Measurements from ENCODE around the gene DSTN.
A peak's percentile ranks its signal among the peaks of the same experiment; 100 is the strongest.

DSTN gene

DNA sequence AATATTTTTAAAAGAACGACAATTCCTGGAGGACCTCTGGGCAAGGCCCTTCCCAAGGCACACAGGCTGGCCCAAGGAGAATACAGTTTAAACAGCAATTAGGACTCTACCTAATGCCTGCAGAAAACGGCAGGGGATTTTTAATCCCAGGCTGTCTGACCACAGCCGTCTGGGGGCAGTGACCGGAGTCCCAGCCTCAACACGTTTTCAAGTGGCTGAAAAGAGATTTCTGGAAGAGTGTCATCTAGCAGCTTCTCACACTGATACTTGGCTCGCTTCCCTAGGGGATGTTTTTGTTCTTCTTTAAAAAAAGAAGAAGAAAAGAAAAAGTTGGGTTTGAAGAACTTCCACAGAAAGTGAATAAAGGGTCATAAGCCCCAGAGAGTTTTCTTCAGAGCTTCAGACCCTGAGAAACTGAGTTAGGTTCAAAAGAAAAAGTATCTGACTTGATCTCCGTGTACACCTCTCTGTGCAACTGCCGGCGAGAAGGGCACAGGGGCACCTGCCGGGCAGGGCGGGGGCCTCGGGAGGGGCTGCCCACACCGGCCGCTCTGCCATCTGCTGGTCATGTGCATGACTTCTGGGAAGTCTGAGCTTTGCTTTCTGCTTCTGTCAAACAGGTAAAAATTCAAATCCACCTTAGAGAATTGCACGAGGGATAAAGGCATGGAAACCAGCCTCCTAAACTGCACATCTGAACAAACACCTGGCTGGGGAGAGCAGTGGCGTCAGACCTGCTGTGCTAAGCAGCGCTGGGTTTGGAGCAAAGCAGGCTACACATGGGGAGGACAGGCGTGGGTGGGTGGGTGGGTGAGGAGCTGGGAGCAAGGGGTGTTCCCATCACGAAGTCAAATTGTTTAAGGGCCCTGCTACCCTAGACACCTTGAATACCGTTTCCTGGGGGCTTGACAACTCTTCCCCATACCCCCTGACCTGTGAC is 79.2 kb downstream of the DSTN start:
- Histone ChIP-seq H3K4me3 (ENCODE audit: low read depth in 1 of 2, low read length in 2 of 2) (no peak overlapping the region), H3K27ac (ENCODE audit: low read length) (peak overlapping the region; percentile 9), H3K9me3 (ENCODE audit: control insufficient read depth in 1 of 2, low read length in 2 of 2) (no peaks in the 10 kb centered on the region), H3K27me3 (ENCODE audit: low read depth, low read length) (no peaks in the 10 kb centered on the region), H3K4me1 (ENCODE audit: control insufficient read depth in 1 of 2, insufficient read depth in 2 of 2, low read length in 2 of 2) (peaks cover 38 to 84% of the 10 kb centered on the region in 2 donors), H3K36me3 (ENCODE audit: control insufficient read depth in 1 of 2, insufficient read depth in 2 of 2, low read length in 2 of 2) (peaks cover 0 to 4% of the 10 kb centered on the region in 2 donors)

DNA sequence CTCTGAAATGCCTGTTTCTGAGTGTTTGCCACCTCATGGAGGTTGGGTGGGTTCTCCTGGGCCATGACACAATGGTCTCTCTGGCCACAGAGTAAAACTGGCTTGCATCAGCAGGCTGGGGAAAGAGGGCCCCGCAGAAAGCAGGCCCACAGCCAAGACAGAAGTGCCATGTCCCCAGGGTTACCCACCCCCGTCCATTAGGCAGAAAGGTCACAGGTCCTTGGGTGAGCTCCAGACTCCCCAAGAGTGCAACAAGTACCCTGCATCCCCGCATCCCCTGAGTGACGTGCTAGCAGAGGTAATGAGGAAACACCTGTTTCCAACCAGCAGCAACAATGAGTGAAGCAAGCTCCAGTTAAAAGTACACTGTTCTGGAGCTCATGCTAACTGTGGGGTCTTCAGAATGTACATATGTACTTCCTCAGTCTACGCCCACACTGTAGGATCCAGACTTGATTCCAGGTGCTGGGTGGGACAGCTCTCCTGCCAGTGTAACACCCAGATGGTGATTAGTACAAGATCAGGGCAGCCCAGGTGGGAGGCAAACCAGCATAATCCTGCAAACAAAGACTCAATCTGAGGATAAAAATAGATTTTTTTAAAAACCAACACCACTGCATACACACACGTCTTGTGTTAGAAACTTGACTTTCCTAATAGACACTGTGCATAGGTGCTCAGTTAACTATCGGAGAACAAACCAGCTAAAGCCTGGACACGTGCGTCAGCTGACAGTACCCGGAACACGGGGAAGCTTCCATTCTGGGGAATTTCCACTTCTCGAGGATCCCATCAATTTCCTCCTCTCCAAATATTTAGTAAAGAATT is 80.6 kb downstream of the DSTN start:
- Histone ChIP-seq H3K4me1 (ENCODE audit: control insufficient read depth in 1 of 2, insufficient read depth in 2 of 2, low read length in 2 of 2) (peaks cover 38 to 74% of the 10 kb centered on the region in 2 donors), H3K27ac (ENCODE audit: low read length) (no peak overlapping the region), H3K4me3 (ENCODE audit: low read depth in 1 of 2, low read length in 2 of 2) (no peak overlapping the region), H3K9me3 (ENCODE audit: control insufficient read depth in 1 of 2, low read length in 2 of 2) (no peaks in the 10 kb centered on the region), H3K36me3 (ENCODE audit: control insufficient read depth in 1 of 2, insufficient read depth in 2 of 2, low read length in 2 of 2) (peaks cover 0 to 8% of the 10 kb centered on the region in 2 donors), H3K27me3 (ENCODE audit: low read depth, low read length) (no peaks in the 10 kb centered on the region)

DNA sequence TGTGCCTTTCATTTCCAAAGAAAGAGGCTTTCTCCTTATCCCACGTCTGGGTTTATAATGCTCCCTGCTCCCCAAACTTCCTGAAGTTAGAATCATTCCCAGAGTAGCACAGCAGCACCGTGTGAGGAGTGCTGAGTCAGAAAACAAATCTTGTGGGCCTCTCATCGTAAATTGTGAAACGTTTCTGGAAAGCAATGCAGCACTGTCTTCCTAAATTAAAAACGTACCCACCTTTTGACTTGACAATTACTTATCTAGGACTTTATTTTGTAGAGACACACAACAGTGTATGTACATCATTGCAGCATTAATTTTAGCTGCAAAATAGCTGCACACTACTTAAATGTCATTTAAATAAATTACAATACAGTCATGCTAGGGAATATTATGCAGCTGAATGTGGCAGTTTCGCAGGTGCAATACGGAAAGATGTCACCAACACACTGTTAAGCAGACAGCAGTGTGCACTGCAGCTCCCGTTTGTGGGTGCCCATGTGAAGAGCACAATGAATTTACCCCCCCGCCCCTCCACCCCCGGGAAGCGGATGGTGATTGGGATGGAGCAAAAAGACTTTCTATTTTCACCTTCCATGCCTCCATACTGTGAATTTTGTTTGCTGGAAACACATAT is 81.4 kb downstream of the DSTN start:
- Histone ChIP-seq H3K27ac (ENCODE audit: low read length) (no peak overlapping the region), H3K27me3 (ENCODE audit: low read depth, low read length) (no peaks in the 10 kb centered on the region), H3K9me3 (ENCODE audit: control insufficient read depth in 1 of 2, low read length in 2 of 2) (no peaks in the 10 kb centered on the region), H3K4me1 (ENCODE audit: control insufficient read depth in 1 of 2, insufficient read depth in 2 of 2, low read length in 2 of 2) (peaks cover 36 to 67% of the 10 kb centered on the region in 2 donors), H3K4me3 (ENCODE audit: low read depth in 1 of 2, low read length in 2 of 2) (no peak overlapping the region), H3K36me3 (ENCODE audit: control insufficient read depth in 1 of 2, insufficient read depth in 2 of 2, low read length in 2 of 2) (peaks cover 0 to 13% of the 10 kb centered on the region in 2 donors)

DNA sequence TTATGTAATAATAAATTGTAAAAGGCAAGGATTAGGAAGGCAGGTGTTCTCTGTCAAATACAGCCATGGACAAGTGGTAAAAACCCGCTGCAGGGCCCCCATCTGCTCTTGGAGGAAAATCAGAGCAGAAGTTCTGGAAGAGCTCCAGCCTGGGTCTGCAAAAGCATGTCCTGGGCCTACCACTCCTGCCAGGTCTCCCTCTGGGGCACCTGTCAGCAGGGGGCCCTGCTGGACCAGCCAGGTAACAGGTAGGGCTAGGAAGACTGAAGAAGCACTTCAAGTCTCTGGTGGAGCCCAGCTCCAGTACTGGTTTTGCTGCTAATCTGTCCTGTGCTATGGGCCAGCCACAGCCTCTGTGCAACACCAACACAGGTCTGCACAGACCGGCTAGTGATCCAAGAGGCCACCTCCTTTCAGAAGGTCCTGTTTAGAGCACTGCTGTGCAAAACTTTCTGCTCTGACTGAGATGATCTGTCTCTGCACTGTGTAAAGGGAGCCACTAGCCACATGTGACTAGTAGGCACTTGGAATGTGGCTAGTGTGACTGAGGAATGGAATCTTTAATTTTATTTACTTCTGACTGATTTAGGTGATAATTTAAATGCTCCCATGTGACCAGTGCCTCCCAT is 82.0 kb downstream of the DSTN start:
- peaks cover 30 to 60% of the 10 kb centered on the region in 2 donors for H3K4me1 ChIP-seq (ENCODE audit: control insufficient read depth in 1 of 2, insufficient read depth in 2 of 2, low read length in 2 of 2)

DNA sequence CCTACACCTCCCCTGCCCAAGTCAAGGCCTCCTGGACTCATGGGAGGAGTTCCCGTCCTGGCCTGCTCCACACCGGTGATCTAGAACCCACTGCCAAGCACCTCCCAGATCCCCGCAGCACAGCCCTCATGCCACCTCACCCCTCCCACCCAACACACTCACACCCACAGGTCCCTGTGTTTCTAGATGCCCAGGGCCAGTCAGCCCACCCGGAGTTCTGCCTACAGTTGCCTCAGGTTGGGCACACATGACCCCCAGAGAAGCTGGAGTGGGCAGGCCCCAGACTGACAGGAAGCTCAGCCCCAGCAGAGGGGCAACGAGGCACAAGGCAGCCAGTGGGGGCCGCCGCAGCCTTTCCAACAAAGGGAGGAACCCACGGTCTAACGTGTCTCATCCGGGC is 82.5 kb downstream of the DSTN start:
- peaks cover 25 to 59% of the 10 kb centered on the region in 2 donors for H3K4me1 ChIP-seq (ENCODE audit: control insufficient read depth in 1 of 2, insufficient read depth in 2 of 2, low read length in 2 of 2)
- H3K4me3 ChIP-seq (ENCODE audit: low read depth in 1 of 2, low read length in 2 of 2): no peak overlapping the region
- no peak overlapping the region for H3K27ac ChIP-seq (ENCODE audit: low read length)
- peaks cover 5 to 14% of the 10 kb centered on the region in 2 donors for H3K36me3 ChIP-seq (ENCODE audit: control insufficient read depth in 1 of 2, insufficient read depth in 2 of 2, low read length in 2 of 2)
- H3K27me3 ChIP-seq (ENCODE audit: low read depth, low read length): no peaks in the 10 kb centered on the region
- H3K9me3 ChIP-seq (ENCODE audit: control insufficient read depth in 1 of 2, low read length in 2 of 2): no peaks in the 10 kb centered on the region

More for the DNA sequence above, 82.0 kb downstream of the DSTN start:
- H3K27me3 ChIP-seq (ENCODE audit: low read depth, low read length): no peaks in the 10 kb centered on the region
- H3K36me3 ChIP-seq (ENCODE audit: control insufficient read depth in 1 of 2, insufficient read depth in 2 of 2, low read length in 2 of 2): peaks cover 1 to 14% of the 10 kb centered on the region in 2 donors
- no peak overlapping the region for H3K4me3 ChIP-seq (ENCODE audit: low read depth in 1 of 2, low read length in 2 of 2)
- H3K27ac ChIP-seq (ENCODE audit: low read length): no peak overlapping the region
- H3K9me3 ChIP-seq (ENCODE audit: control insufficient read depth in 1 of 2, low read length in 2 of 2): no peaks in the 10 kb centered on the region

DNA sequence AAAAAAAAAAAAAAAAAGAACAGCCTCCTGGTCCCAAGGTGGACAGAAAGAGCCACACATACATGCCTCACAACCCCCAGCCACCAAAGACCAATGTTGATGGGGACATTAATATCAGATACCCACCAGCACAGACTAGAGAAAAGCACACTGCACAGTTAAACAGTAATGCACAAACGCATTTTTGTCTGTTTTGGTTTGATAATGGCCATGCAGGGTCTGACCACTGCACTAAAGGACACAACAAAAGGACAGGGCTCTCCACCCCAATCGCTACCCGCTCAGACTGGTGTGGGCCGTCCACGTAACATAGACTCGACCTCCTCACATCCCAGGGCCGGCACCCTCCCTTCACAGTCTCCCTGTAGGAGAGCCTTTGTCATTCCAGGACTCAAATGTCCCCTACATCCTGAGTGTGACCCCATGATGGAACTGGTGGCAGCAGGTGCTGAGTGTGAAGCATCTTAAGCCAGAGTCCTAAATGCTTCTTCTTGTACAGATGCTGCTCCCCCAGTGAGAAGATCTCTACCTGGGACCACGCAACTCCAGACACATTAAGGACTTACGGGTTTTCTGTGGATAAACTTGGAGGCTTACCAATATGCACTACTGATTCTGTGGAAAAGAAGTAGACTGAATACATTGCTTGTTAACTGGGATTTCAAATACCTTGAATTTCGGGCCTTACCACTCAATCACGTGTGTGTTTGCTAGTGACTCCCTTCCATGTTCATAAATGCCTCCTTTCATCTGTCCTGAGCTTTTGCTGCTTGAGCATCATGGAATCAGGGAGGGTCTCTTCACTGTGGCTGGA is 84.2 kb downstream of the DSTN start:
- Histone ChIP-seq H3K27me3 (ENCODE audit: low read depth, low read length) (no peaks in the 10 kb centered on the region), H3K4me1 (ENCODE audit: control insufficient read depth in 1 of 2, insufficient read depth in 2 of 2, low read length in 2 of 2) (peaks cover 15 to 45% of the 10 kb centered on the region in 2 donors), H3K27ac (ENCODE audit: low read length) (no peak overlapping the region), H3K9me3 (ENCODE audit: control insufficient read depth in 1 of 2, low read length in 2 of 2) (peaks cover 0 to 4% of the 10 kb centered on the region in 2 donors), H3K36me3 (ENCODE audit: control insufficient read depth in 1 of 2, insufficient read depth in 2 of 2, low read length in 2 of 2) (peaks cover 17 to 21% of the 10 kb centered on the region in 2 donors), H3K4me3 (ENCODE audit: low read depth in 1 of 2, low read length in 2 of 2) (no peak overlapping the region)

DNA sequence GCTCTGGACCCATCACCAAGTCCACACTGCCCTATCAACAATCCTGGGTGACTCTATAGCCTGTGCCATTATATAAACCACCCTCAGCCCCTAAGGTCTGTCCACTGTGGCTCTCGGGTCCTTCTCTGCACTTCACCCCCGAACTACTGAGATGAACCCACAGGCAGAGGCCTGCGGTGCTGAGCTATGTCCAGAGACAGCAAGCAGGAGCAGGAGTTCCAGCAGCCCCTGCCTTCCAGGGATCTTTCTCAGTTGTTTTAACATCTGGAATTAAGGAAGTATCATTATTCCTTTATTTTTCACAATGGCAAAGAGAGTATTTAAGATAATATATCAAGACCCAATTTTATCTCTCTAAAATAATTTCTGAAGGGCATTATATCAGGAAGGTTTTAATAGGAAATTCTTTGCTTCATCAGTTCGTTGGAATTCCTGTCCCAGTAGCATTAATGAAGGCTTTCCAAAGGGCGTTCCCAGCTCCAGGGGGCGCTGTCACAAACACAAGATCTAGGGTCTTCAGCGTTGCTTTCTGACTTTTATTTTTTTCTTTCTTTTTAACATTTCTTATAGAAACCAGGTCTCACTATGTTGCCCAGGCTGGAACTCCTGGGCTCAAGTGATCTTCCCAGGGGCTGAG is 84.9 kb downstream of the DSTN start:
- Histone ChIP-seq H3K27me3 (ENCODE audit: low read depth, low read length) (no peaks in the 10 kb centered on the region), H3K27ac (ENCODE audit: low read length) (no peak overlapping the region), H3K4me3 (ENCODE audit: low read depth in 1 of 2, low read length in 2 of 2) (no peak overlapping the region), H3K4me1 (ENCODE audit: control insufficient read depth in 1 of 2, insufficient read depth in 2 of 2, low read length in 2 of 2) (peaks cover 14 to 38% of the 10 kb centered on the region in 2 donors), H3K9me3 (ENCODE audit: control insufficient read depth in 1 of 2, low read length in 2 of 2) (peaks cover 0 to 4% of the 10 kb centered on the region in 2 donors), H3K36me3 (ENCODE audit: control insufficient read depth in 1 of 2, insufficient read depth in 2 of 2, low read length in 2 of 2) (peaks cover 22 to 23% of the 10 kb centered on the region in 2 donors)

DNA sequence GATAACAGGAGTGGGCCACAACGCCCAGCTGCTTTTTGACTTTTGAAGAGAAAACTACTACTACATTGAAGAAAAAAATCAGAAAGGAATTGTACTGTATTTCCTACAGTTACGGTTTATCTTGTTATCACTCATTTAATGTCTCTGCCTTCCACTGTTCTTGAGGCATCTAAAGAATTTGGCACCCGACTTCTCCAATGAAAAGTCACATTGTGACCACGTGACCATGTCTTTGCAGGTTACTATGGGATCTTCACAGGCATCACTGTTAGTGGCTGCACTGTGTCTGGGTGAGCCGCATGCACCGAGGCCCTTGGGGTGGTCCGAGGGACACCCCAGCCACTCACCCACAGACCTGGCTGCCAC is 85.4 kb downstream of the DSTN start:
- peaks cover 27% of the 10 kb centered on the region in 2 donors for H3K36me3 ChIP-seq (ENCODE audit: control insufficient read depth in 1 of 2, insufficient read depth in 2 of 2, low read length in 2 of 2)
- H3K27ac ChIP-seq (ENCODE audit: low read length): no peak overlapping the region
- H3K4me3 ChIP-seq (ENCODE audit: low read depth in 1 of 2, low read length in 2 of 2): no peak overlapping the region
- H3K4me1 ChIP-seq (ENCODE audit: control insufficient read depth in 1 of 2, insufficient read depth in 2 of 2, low read length in 2 of 2): peaks cover 10 to 33% of the 10 kb centered on the region in 2 donors
- peaks cover 0 to 4% of the 10 kb centered on the region in 2 donors for H3K9me3 ChIP-seq (ENCODE audit: control insufficient read depth in 1 of 2, low read length in 2 of 2)
- H3K27me3 ChIP-seq (ENCODE audit: low read depth, low read length): no peaks in the 10 kb centered on the region

DNA sequence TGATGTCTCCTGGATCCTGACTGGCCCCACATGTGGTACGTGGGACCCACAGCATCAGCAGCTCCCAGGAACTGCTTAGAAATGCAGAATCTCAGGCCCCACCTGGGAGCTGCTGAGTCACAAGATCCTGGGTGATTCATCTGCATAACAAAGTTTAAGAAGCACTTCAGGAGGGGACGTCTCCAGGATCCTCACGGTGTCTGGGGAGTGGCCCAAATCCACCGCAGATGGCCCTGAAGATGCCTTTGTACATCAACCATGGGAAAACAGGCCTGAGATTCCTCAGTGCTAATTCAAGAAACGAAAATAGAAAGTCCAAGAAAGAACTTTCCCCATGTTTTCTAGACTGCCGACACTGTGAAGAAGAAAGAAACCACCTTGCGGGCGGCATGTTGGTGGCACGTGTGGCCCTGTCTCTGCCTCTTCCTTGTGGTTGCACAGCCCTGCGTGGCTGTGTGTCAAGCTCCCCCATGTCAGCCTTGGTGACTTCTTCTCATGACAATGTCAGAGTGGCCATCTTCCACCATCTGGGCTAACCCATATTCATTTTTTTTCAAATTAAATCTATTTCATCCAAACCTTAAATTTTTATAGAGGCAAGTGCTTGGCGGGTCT is 86.1 kb downstream of the DSTN start:
- H3K27ac ChIP-seq (ENCODE audit: low read length): no peak overlapping the region
- no peaks in the 10 kb centered on the region for H3K27me3 ChIP-seq (ENCODE audit: low read depth, low read length)
- H3K9me3 ChIP-seq (ENCODE audit: control insufficient read depth in 1 of 2, low read length in 2 of 2): peaks cover 0 to 4% of the 10 kb centered on the region in 2 donors
- peaks cover 27 to 32% of the 10 kb centered on the region in 2 donors for H3K36me3 ChIP-seq (ENCODE audit: control insufficient read depth in 1 of 2, insufficient read depth in 2 of 2, low read length in 2 of 2)
- no peak overlapping the region for H3K4me3 ChIP-seq (ENCODE audit: low read depth in 1 of 2, low read length in 2 of 2)
- H3K4me1 ChIP-seq (ENCODE audit: control insufficient read depth in 1 of 2, insufficient read depth in 2 of 2, low read length in 2 of 2): peaks cover 7 to 31% of the 10 kb centered on the region in 2 donors
